Erythroblast (primary cell): ENCODE results near the gene SLIT2.

Experiments used
- GATA1 ChIP-seq: IDR thresholded peaks from 2 replicates; pipeline ENCODE4 v1.6.1; 2011; ENCODE audit warnings: low read depth, mild to moderate bottlenecking, control low read depth, low read length, moderate library complexity
- POLR2A ChIP-seq: IDR thresholded peaks from 2 replicates; pipeline ENCODE4 v1.6.1; 2011; ENCODE audit warnings: mild to moderate bottlenecking, low read length

GRCh38 chr4:20281453-20281852 is 29.7 kb downstream of the SLIT2 start:
- TF ChIP-seq POLR2A (no peak), GATA1 (no peak)
